SK-N-SH (cell line): ENCODE results near the gene MROH2B. TPM values are rescaled to one million over a fixed set of nuclear protein-coding genes. Genes with fewer than 3 reads are reported as not detected.

Experiments
- CTCF ChIA-PET: fragments of 300-600, 350-600 bp; formaldehyde crosslinking; extraction: SDS; loops from one replicate; lab custom pipeline; 2021; lab: Yijun Ruan, JAX
- POLR2A ChIA-PET: fragments of 350-600 bp; sonication (Branson Sonifier 250); formaldehyde crosslinking; extraction: SDS; loops from one replicate; lab custom pipeline; 2020; ENCODE audit warnings: antibody characterized with exemption, inconsistent platforms; lab: Yijun Ruan, JAX
- DNase-seq: peaks from one replicate; pipeline ENCODE4 v3.0.0; 2012
- H2AFZ ChIP-seq: fragments of 200-600 bp; sonication (generic); 2 replicates; pipeline ENCODE4 v1.8.1; 2016; ENCODE audit warnings: antibody characterized with exemption, mild to moderate bottlenecking, low read depth
- H3F3A ChIP-seq: fragments of 200-600 bp; sonication (generic); replicated peaks from 2 replicates; pipeline ENCODE3; 2016; ENCODE audit warnings: antibody characterized with exemption, mild to moderate bottlenecking; ENCODE audit not compliant: insufficient read depth
- H3K27ac ChIP-seq, 2 experiments: fragments of 200-500 bp in 1 of 2; fragments of 200-600 bp in 1 of 2; sonication (Bioruptor generic) in 1 of 2; sonication (generic), shearing (Covaris generic) in 1 of 2; 2 replicates each; pipeline versions ENCODE4 v1.5.1 to v1.6.1; 2014 to 2016; ENCODE audit warnings: low read depth in 2 of 2, inconsistent platforms in 1 of 2, low read length in 1 of 2, mild to moderate bottlenecking in 1 of 2, mixed read lengths in 1 of 2
- H3K27me3 ChIP-seq: fragments of 200-600 bp; sonication (generic), shearing (Covaris generic); 2 replicates; pipeline ENCODE4 v1.6.1; 2016; ENCODE audit warnings: mixed run types; ENCODE audit not compliant: insufficient read depth
- H3K36me3 ChIP-seq, 2 experiments: fragments of 200-500 bp in 1 of 2; fragments of 200-600 bp in 1 of 2; sonication (Bioruptor generic) in 1 of 2; sonication (generic) in 1 of 2; replicated peaks in 1 of 2; 2 replicates each; pipeline versions ENCODE3 to v1.5.1; 2014 to 2016; ENCODE audit warnings: low read length in 1 of 2, mild to moderate bottlenecking in 1 of 2; ENCODE audit not compliant: insufficient read depth in 2 of 2, control insufficient read depth in 1 of 2
- H3K4me1 ChIP-seq, 2 experiments: fragments of 200-500 bp in 1 of 2; fragments of 200-600 bp in 1 of 2; sonication (Bioruptor generic) in 1 of 2; sonication (generic), shearing (Covaris generic) in 1 of 2; 2 replicates each; pipeline versions ENCODE4 v1.5.1 to v1.6.1; 2014 to 2016; ENCODE audit warnings: low read depth in 1 of 2, low read length in 1 of 2, mixed run types in 1 of 2; ENCODE audit not compliant: insufficient read depth in 2 of 2, control insufficient read depth in 1 of 2
- H3K4me2 ChIP-seq: fragments of 200-600 bp; sonication (generic), shearing (Covaris generic); 2 replicates; pipeline ENCODE4 v1.6.1; 2017; ENCODE audit warnings: mixed run types
- H3K4me3 ChIP-seq, 2 experiments: fragments of 200-500 bp in 1 of 2; fragments of 200-600 bp in 1 of 2; sonication (Bioruptor generic) in 1 of 2; sonication (generic), shearing (Covaris generic) in 1 of 2; 2 replicates each; pipeline versions ENCODE4 v1.5.1 to v1.8.1; 2014 to 2016; ENCODE audit warnings: low read depth in 2 of 2, inconsistent platforms in 1 of 2, low read length in 1 of 2, mild to moderate bottlenecking in 1 of 2, mixed read lengths in 1 of 2, moderate library complexity in 1 of 2
- H3K79me2 ChIP-seq: fragments of 200-600 bp; sonication (generic); 2 replicates; pipeline ENCODE4 v1.8.1; 2017; ENCODE audit warnings: mild to moderate bottlenecking; ENCODE audit not compliant: insufficient read depth
- H3K9ac ChIP-seq: fragments of 200-600 bp; sonication (generic); 2 replicates; pipeline ENCODE4 v1.6.1; 2017; ENCODE audit warnings: mixed run types
- H3K9me2 ChIP-seq: fragments of 200-600 bp; sonication (generic); 2 replicates; pipeline ENCODE4 v1.6.1; 2017; ENCODE audit warnings: mixed run types
- H3K9me3 ChIP-seq: fragments of 200-600 bp; sonication (generic); 2 replicates; pipeline ENCODE4 v1.6.1; 2017; ENCODE audit warnings: mixed run types, mild to moderate bottlenecking, moderate library complexity
- H4K20me1 ChIP-seq: fragments of 200-600 bp; sonication (generic); 2 replicates; pipeline ENCODE4 v1.6.1; 2017; ENCODE audit warnings: mild to moderate bottlenecking, mixed run types; ENCODE audit not compliant: insufficient read depth
- EP300 ChIP-seq, 2 experiments: IDR thresholded peaks; 2 replicates each; pipeline versions ENCODE4 v1.4.0 to v1.6.1; 2012; ENCODE audit warnings: borderline replicate concordance in 1 of 2, low read depth in 1 of 2, low read length in 1 of 2
- EZH2phosphoT487 ChIP-seq: fragments of 200-600 bp; sonication (generic); IDR thresholded peaks from 2 replicates; pipeline ENCODE4 v1.6.1; 2017; ENCODE audit warnings: low read depth, mixed run types, mild to moderate bottlenecking, antibody characterized with exemption, moderate library complexity, borderline replicate concordance
- FOSL2 ChIP-seq: IDR thresholded peaks from 2 replicates; pipeline ENCODE4 v1.4.0; 2012; ENCODE audit warnings: low read depth, mild to moderate bottlenecking, moderate library complexity, borderline replicate concordance
- GABPA ChIP-seq: IDR thresholded peaks from 2 replicates; pipeline ENCODE4 v1.4.0; 2012; ENCODE audit warnings: low read depth, mild to moderate bottlenecking
- JUND ChIP-seq: IDR thresholded peaks from 2 replicates; pipeline ENCODE4 v1.4.0; 2012
- MXI1 ChIP-seq: IDR thresholded peaks from 2 replicates; pipeline ENCODE4 v1.6.1; 2012; ENCODE audit warnings: mild to moderate bottlenecking, low read depth, low read length, improper control_type of control experiment
- POLR2AphosphoS5 ChIP-seq: IDR thresholded peaks from 2 replicates; pipeline ENCODE4 v1.6.1; 2012; ENCODE audit warnings: low read depth, low read length
- RAD21 ChIP-seq: IDR thresholded peaks from 2 replicates; pipeline ENCODE4 v1.6.1; 2012; ENCODE audit warnings: mild to moderate bottlenecking, low read length
- RCOR1 ChIP-seq: fragments of 150-350 bp; IDR thresholded peaks from 2 replicates; pipeline ENCODE4 v1.6.1; 2017; ENCODE audit warnings: antibody characterized with exemption, low read length
- SIN3A ChIP-seq: IDR thresholded peaks from 2 replicates; pipeline ENCODE4 v1.6.1; 2012; ENCODE audit warnings: low read depth, mild to moderate bottlenecking, low read length, moderate library complexity, borderline replicate concordance
- SMC3 ChIP-seq: IDR thresholded peaks from 2 replicates; pipeline ENCODE4 v1.6.1; 2012; ENCODE audit warnings: low read depth, low read length, improper control_type of control experiment
- TEAD4 ChIP-seq: IDR thresholded peaks from 2 replicates; pipeline ENCODE4 v1.4.0; 2012; ENCODE audit warnings: mild to moderate bottlenecking, borderline replicate concordance; ENCODE audit not compliant: insufficient read depth
- YY1 ChIP-seq: IDR thresholded peaks from 2 replicates; pipeline ENCODE4 v1.4.0; 2012; ENCODE audit warnings: low read depth, mild to moderate bottlenecking
- WGBS: methylation state at CpG from one replicate; pipeline ENCODE4 v1.1.6; 2017; ENCODE audit warnings: low lambda C conversion rate; 5-methylcytosine and 5-hydroxymethylcytosine counted together
- polyA plus RNA-seq, 3 experiments: library from polyadenylated mRNA; depleted of rRNA; stranded (reverse); fragments of >200 nt; gene quantifications; 2 replicates each; pipeline ENCODE4 v1.2.3, GENCODE V29; 2012
- TF ChIP-seq, protein P1 (sequence below): IDR thresholded peaks from 2 replicates; pipeline ENCODE4 v1.6.1; 2012; ENCODE audit warnings: mild to moderate bottlenecking, low read depth, low read length, moderate library complexity
- TF ChIP-seq, protein P2 (sequence below): IDR thresholded peaks from 2 replicates; pipeline ENCODE4 v1.4.0; 2012; ENCODE audit warnings: low read depth, borderline replicate concordance
- TF ChIP-seq, protein P3 (sequence below): IDR thresholded peaks from 2 replicates; pipeline ENCODE4; 2012
- TF ChIP-seq, protein P4 (sequence below): fragments of 200-600 bp; sonication (generic); IDR thresholded peaks from 2 replicates; pipeline ENCODE4 v1.6.1; 2017; ENCODE audit warnings: antibody characterized with exemption, mild to moderate bottlenecking, moderate library complexity

The MROH2B gene
- polyA plus RNA-seq, 1 of the 3 experiments (the other 2 are of a cell fraction): not detected

DNA sequence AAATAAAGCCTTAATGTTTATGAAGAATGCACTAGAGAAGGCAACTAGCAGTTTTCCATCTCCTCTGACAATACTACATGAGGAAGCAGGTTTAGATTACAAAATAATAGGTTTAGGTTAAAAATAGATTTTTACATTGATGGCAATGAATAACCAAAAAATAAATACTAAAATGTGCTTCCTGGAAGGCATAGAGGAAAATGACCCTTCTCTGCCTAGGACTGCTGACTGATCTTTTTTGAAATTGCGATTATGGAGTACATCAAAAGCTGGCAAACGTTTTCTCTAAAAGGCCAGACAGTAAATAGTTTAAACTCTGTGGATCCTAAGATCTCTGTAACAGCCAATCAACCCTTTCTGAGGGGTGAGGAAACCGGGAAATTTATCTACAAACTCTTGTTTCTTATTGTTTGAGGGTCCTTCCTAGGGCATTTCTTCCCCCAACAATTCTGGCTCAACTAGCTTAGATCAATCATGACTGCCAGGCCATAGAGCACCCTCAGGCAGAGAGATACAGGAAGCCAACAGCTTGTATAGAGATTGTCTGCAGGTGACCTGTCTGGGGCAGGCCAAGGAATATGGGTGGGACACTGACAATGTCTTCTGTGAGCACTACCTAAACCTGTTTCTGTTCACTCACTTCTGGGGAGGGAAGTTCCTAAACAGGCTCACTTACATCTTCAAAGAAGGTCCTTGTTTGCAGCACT lies 67.3 kb downstream of the MROH2B start (continued):
- TF ChIP-seq, protein P1, sequence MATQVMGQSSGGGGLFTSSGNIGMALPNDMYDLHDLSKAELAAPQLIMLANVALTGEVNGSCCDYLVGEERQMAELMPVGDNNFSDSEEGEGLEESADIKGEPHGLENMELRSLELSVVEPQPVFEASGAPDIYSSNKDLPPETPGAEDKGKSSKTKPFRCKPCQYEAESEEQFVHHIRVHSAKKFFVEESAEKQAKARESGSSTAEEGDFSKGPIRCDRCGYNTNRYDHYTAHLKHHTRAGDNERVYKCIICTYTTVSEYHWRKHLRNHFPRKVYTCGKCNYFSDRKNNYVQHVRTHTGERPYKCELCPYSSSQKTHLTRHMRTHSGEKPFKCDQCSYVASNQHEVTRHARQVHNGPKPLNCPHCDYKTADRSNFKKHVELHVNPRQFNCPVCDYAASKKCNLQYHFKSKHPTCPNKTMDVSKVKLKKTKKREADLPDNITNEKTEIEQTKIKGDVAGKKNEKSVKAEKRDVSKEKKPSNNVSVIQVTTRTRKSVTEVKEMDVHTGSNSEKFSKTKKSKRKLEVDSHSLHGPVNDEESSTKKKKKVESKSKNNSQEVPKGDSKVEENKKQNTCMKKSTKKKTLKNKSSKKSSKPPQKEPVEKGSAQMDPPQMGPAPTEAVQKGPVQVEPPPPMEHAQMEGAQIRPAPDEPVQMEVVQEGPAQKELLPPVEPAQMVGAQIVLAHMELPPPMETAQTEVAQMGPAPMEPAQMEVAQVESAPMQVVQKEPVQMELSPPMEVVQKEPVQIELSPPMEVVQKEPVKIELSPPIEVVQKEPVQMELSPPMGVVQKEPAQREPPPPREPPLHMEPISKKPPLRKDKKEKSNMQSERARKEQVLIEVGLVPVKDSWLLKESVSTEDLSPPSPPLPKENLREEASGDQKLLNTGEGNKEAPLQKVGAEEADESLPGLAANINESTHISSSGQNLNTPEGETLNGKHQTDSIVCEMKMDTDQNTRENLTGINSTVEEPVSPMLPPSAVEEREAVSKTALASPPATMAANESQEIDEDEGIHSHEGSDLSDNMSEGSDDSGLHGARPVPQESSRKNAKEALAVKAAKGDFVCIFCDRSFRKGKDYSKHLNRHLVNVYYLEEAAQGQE: no peak
- TF ChIP-seq YY1 (no peak), RCOR1 (no peak), FOSL2 (no peak)
- TF ChIP-seq, protein P2, sequence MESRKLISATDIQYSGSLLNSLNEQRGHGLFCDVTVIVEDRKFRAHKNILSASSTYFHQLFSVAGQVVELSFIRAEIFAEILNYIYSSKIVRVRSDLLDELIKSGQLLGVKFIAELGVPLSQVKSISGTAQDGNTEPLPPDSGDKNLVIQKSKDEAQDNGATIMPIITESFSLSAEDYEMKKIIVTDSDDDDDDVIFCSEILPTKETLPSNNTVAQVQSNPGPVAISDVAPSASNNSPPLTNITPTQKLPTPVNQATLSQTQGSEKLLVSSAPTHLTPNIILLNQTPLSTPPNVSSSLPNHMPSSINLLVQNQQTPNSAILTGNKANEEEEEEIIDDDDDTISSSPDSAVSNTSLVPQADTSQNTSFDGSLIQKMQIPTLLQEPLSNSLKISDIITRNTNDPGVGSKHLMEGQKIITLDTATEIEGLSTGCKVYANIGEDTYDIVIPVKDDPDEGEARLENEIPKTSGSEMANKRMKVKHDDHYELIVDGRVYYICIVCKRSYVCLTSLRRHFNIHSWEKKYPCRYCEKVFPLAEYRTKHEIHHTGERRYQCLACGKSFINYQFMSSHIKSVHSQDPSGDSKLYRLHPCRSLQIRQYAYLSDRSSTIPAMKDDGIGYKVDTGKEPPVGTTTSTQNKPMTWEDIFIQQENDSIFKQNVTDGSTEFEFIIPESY: no peak

DNA sequence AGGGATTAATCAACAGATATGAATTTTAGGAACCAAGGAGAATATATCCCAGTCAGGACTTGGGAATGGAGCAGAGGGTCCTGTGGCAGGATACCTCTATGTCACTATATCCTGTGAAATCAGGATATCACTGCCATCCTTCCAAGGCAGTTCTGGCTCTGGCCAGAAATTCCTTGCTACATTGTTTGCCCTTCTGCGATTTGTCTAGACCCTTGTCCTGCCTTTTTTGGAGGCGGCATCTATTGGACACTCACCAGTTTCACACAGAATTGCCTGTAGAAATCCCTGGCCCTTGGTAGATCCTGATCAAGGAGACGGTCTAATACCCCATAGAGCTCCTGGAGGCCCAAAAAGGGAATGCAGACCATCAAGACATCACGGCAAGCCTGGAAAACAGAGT lies 71.2 kb downstream of the MROH2B start:
- no peak overlapping the region for H3K27ac ChIP-seq
- DNase-seq: no peak
- no peaks in the 10 kb centered on the region for H3K79me2 ChIP-seq
- 47% methylated on average over 3 of the region's 4 CpGs for WGBS
- no peak overlapping the region for H3K4me3 ChIP-seq
- no peaks in the 10 kb centered on the region for H3F3A ChIP-seq
- H3K27me3 ChIP-seq: no peaks in the 10 kb centered on the region
- no peaks in the 10 kb centered on the region for H3K9me2 ChIP-seq
- H3K4me1 ChIP-seq: no peaks in the 10 kb centered on the region
- no peak for TF ChIP-seq MXI1
- TF ChIP-seq JUND: no peak
- no peak for TF ChIP-seq EP300 (IDR thresholded peaks at IDR 0.05; ENCODE audit: borderline replicate concordance in 1 of 2, low read depth in 1 of 2, low read length in 1 of 2)
- TF ChIP-seq, protein P2: no peak
- no peak for TF ChIP-seq SMC3
- no peak for TF ChIP-seq EZH2phosphoT487
- TF ChIP-seq, protein P3, sequence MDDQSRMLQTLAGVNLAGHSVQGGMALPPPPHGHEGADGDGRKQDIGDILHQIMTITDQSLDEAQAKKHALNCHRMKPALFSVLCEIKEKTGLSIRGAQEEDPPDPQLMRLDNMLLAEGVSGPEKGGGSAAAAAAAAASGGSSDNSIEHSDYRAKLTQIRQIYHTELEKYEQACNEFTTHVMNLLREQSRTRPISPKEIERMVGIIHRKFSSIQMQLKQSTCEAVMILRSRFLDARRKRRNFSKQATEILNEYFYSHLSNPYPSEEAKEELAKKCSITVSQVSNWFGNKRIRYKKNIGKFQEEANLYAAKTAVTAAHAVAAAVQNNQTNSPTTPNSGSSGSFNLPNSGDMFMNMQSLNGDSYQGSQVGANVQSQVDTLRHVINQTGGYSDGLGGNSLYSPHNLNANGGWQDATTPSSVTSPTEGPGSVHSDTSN: no peak
- TF ChIP-seq, protein P4, sequence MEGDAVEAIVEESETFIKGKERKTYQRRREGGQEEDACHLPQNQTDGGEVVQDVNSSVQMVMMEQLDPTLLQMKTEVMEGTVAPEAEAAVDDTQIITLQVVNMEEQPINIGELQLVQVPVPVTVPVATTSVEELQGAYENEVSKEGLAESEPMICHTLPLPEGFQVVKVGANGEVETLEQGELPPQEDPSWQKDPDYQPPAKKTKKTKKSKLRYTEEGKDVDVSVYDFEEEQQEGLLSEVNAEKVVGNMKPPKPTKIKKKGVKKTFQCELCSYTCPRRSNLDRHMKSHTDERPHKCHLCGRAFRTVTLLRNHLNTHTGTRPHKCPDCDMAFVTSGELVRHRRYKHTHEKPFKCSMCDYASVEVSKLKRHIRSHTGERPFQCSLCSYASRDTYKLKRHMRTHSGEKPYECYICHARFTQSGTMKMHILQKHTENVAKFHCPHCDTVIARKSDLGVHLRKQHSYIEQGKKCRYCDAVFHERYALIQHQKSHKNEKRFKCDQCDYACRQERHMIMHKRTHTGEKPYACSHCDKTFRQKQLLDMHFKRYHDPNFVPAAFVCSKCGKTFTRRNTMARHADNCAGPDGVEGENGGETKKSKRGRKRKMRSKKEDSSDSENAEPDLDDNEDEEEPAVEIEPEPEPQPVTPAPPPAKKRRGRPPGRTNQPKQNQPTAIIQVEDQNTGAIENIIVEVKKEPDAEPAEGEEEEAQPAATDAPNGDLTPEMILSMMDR: no peak
- TF ChIP-seq TEAD4: no peak
- no peak for TF ChIP-seq SIN3A
- TF ChIP-seq FOSL2: no peak
- no peak for TF ChIP-seq GABPA
- no peak for TF ChIP-seq POLR2AphosphoS5
- TF ChIP-seq RAD21: no peak
- no peak overlapping the region for H3K9ac ChIP-seq
- ChIA-PET POLR2A (no interaction called here), CTCF (interaction anchor here (1.1 kb wide), 1 partner anchor 12 kb away, joined by 3 read pairs; no protein-coding TSS in a partner anchor)
- H2AFZ ChIP-seq: no peak overlapping the region
- no peaks in the 10 kb centered on the region for H4K20me1 ChIP-seq
- H3K4me2 ChIP-seq: no peak overlapping the region
- H3K9me3 ChIP-seq: no peaks in the 10 kb centered on the region
- H3K36me3 ChIP-seq: no peaks in the 10 kb centered on the region
